ENCODE results near the gene TRIP12. TPM values are rescaled to one million over a fixed set of nuclear protein-coding genes. Genes with fewer than 3 reads are reported as not detected.

Gene TRIP12
- total RNA-seq, 1 experiment from 2014 or later, result 175 TPM

- Histone ChIP-seq H3K9ac (ENCODE audit: low read length) (no peak overlapping the region), H3K9me2 (ENCODE audit: insufficient read depth) (no peaks in the 10 kb centered on the region), H3K4me1 (ENCODE audit: control insufficient read depth in 1 of 2, insufficient read depth in 2 of 2, low read length in 2 of 2) (peaks cover 9 to 10% of the 10 kb centered on the region in 2 experiments; a peak in 2 of 4 replicates), H3K27me3 (ENCODE audit: insufficient read depth, low read length) (no peaks in the 10 kb centered on the region), H3K9me3 (ENCODE audit: control insufficient read depth in 1 of 2, insufficient read depth in 1 of 2, low read depth in 1 of 2, low read length in 2 of 2) (no peaks in the 10 kb centered on the region), H3K36me3 (ENCODE audit: control insufficient read depth in 1 of 2, insufficient read depth in 2 of 2, low read length in 2 of 2) (peaks cover 0 to 6% of the 10 kb centered on the region in 2 experiments; a peak in 1 of 4 replicates), H3K4me2 (ENCODE audit: low read length) (no peak overlapping the region), H3K27ac (ENCODE audit: low read depth, low read length) (no peak overlapping the region), H2AFZ (ENCODE audit: low read depth, low read length, poor library complexity, severe bottlenecking) (no peak overlapping the region), H3K79me2 (ENCODE audit: insufficient read depth, low read length) (peaks cover 92% of the 10 kb centered on the region), H3K4me3 (replicated peaks in 1 of 2; ENCODE audit: low read depth in 1 of 2, low read length in 2 of 2) (no peak overlapping the region), H4K20me1 (ENCODE audit: insufficient read depth) (peaks cover 10% of the 10 kb centered on the region; the same call in 1 of the 2 replicates)
- intact Hi-C loops (cut with micrococcal nuclease), result no loop called here
- no peak for TF ChIP-seq JUND (IDR thresholded peaks at IDR 0.05)
- no peak for TF ChIP-seq EZH2phosphoT487 (IDR thresholded peaks at IDR 0.05; ENCODE audit: borderline replicate concordance)
- ChIA-PET CTCF (no interaction called here), POLR2A (no interaction called here), RAD21 (ENCODE audit: low non-redundant PET in 1 of 2, low total read pairs in 2 of 2, uncharacterized antibody in 2 of 2, unreplicated experiment in 2 of 2) (no interaction called here)
- no TSS peak for BruUV-seq (replicated peaks)
- no peak for DNase-seq (ENCODE audit: low read depth, low spot score)
- ATAC-seq, result no peak
Observed at GRCh38 chr2:229909090-229909489, 12.7 kb downstream of the TRIP12 start.

GRCh38 chr2:229905601-229906000 is 16.2 kb downstream of the TRIP12 start:
- H2AFZ ChIP-seq (ENCODE audit: low read depth, low read length, poor library complexity, severe bottlenecking), result no peak overlapping the region
- peaks cover 92% of the 10 kb centered on the region for H3K79me2 ChIP-seq (ENCODE audit: insufficient read depth, low read length)
- ChIA-PET CTCF (no interaction called here), RAD21 (ENCODE audit: low non-redundant PET in 1 of 2, low total read pairs in 2 of 2, uncharacterized antibody in 2 of 2, unreplicated experiment in 2 of 2) (no interaction called here), POLR2A (no interaction called here)
- no peaks in the 10 kb centered on the region for H3K9me2 ChIP-seq (ENCODE audit: insufficient read depth)
- intact Hi-C loops (cut with micrococcal nuclease), result no loop called here
- H3K4me1 ChIP-seq (ENCODE audit: control insufficient read depth in 1 of 2, insufficient read depth in 2 of 2, low read length in 2 of 2), result peaks cover 29% of the 10 kb centered on the region in 2 experiments
- H4K20me1 ChIP-seq (ENCODE audit: insufficient read depth), result peaks cover 9% of the 10 kb centered on the region; the same call in 1 of the 2 replicates
- H3K27me3 ChIP-seq (ENCODE audit: insufficient read depth, low read length), result no peaks in the 10 kb centered on the region
- BruUV-seq (replicated peaks), result no TSS peak
- no peaks in the 10 kb centered on the region for H3K9me3 ChIP-seq (ENCODE audit: control insufficient read depth in 1 of 2, insufficient read depth in 1 of 2, low read depth in 1 of 2, low read length in 2 of 2)
- no peak for ATAC-seq
- peaks cover 0 to 6% of the 10 kb centered on the region in 2 experiments; a peak in 1 of 4 replicates for H3K36me3 ChIP-seq (ENCODE audit: control insufficient read depth in 1 of 2, insufficient read depth in 2 of 2, low read length in 2 of 2)
- DNase-seq (ENCODE audit: low read depth, low spot score), result no peak
- TF ChIP-seq ZFX (IDR thresholded peaks at IDR 0.05) (no peak), YY1 (IDR thresholded peaks at IDR 0.05; ENCODE audit: extremely low read depth, insufficient replicate concordance, low read depth, low read length) (no peak), EZH2phosphoT487 (IDR thresholded peaks at IDR 0.05; ENCODE audit: borderline replicate concordance) (no peak), POLR2AphosphoS5 (IDR thresholded peaks at IDR 0.05; ENCODE audit: low read depth, low read length) (no peak), FOSL1 (IDR thresholded peaks at IDR 0.05; ENCODE audit: low read depth) (no peak), RAD21 (IDR thresholded peaks at IDR 0.05; ENCODE audit: low read depth) (no peak)
- no peak overlapping the region for H3K27ac ChIP-seq (ENCODE audit: low read depth, low read length)
- H3K9ac ChIP-seq (ENCODE audit: low read length), result no peak overlapping the region
- H3K4me2 ChIP-seq (ENCODE audit: low read length), result no peak overlapping the region
- no peak overlapping the region for H3K4me3 ChIP-seq (replicated peaks in 1 of 2; ENCODE audit: low read depth in 1 of 2, low read length in 2 of 2)
